Coronary artery (tissue), 2 donors: ENCODE results near the gene TMEM59L.

Experiments
- DNase-seq: peaks from one replicate; pipeline ENCODE4 v3.0.0-alpha.2; 2017; ENCODE audit warnings: low spot score
- H3K27ac ChIP-seq, 2 donors: fragments of 200-600 bp; sonication (generic); one replicate each; pipeline ENCODE4 v1.5.1; 2016 to 2019
- H3K4me3 ChIP-seq: fragments of 200-600 bp; sonication (generic); 2 replicates; pipeline ENCODE4 v1.5.1; 2016; ENCODE audit warnings: mild to moderate bottlenecking, moderate library complexity
- TF ChIP-seq, protein P1 (sequence below): fragments of 200-600 bp; sonication (generic); IDR thresholded peaks from one replicate; pipeline ENCODE4 v1.5.1; 2019; ENCODE audit warnings: antibody characterized with exemption

Gene TMEM59L

DNA sequence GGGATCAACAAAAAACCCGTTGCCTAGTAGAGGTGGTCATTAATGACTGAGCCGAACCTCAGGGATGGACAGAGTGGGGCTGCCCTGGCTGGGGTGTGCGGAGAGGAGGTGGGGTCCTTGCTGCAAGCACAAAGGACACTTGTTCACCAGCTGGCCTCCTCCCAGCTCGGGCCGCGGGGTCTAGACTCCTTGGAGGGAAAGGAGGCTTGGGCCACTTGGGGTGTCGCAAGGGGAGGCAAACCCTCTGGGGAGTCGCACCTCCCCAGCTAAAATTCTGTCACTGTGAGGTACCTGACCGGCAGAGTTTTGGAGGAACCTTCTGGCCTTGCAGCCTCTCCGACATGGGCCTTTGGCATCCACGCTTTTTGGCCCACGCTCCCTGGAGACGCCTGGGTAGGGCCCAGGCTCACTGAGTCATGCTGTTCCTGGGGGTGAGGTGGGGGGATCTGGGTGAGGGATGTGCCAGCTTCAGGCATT lies 32.4 kb downstream of the TMEM59L start:
- TF ChIP-seq, protein P1, sequence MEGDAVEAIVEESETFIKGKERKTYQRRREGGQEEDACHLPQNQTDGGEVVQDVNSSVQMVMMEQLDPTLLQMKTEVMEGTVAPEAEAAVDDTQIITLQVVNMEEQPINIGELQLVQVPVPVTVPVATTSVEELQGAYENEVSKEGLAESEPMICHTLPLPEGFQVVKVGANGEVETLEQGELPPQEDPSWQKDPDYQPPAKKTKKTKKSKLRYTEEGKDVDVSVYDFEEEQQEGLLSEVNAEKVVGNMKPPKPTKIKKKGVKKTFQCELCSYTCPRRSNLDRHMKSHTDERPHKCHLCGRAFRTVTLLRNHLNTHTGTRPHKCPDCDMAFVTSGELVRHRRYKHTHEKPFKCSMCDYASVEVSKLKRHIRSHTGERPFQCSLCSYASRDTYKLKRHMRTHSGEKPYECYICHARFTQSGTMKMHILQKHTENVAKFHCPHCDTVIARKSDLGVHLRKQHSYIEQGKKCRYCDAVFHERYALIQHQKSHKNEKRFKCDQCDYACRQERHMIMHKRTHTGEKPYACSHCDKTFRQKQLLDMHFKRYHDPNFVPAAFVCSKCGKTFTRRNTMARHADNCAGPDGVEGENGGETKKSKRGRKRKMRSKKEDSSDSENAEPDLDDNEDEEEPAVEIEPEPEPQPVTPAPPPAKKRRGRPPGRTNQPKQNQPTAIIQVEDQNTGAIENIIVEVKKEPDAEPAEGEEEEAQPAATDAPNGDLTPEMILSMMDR, result no peak
- Histone ChIP-seq H3K27ac (peak overlapping the region; percentile 74 to 89), H3K4me3 (peak overlapping the region; percentile 55)
- DNase-seq, result peak; percentile 90

DNA sequence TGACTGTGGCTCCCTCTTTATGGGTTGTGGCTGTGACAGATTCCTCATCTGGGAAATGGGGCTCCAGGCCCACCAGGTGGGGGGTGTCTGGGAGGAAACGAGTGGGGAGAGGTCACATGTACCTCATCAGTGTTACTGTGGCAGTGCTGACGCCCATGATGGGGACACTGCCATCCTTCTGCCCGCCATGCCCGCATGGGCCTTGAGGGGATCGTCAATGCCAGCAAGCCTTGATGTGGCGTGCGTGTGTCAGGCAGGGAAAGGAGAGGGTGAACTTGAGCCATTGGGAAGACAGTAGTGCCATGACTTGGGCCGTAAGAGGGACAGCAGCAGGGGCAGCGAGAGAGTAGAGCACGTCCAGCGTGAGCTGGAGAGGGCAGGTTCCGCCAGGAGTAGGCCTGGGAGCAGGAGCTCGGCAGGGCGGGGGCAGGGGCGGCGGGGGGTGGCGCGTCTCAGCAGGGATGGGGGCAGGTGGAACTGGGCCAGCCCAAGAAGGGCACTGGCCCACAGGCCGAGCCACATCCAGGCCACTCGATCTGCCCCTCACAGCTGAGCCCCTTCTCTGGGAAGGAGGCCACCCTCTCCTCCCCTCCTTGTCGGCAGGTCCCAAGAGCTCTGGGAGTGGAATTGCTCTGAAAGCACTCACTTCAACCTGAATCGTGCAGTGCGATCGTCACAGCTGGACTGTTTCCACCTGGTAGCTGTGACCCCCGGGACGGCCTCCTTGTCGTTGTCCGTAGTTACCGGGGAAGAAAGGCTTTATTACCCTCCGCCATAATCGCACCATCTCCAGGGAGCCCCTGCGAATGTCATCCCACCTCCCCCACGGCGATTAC lies 34.1 kb downstream of the TMEM59L start:
- TF ChIP-seq, protein P1, result no peak
- DNase-seq, result peak; percentile 72
- H3K4me3 ChIP-seq, result no peak overlapping the region
- peak overlapping the region; percentile 74 to 89 for H3K27ac ChIP-seq

DNA sequence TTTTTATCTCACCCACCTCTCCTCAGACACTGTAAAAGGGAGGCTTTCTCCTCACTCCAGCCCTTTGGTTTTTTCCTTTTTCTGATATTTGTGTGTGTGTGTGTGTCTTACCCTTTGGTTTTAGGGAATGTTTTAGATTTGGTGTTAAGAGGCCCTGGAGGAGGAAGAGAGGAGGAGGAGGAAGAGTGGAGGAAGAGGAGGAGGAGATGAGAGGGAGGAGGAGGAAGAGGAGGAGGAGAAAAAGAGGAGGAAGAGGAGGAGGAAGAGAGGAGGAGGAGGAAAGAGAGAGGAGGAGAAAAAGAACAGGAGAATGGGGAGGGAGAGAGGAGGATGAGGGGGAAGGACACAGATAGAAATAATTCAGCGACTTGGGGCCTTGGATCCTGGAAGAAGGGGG lies 34.7 kb downstream of the TMEM59L start:
- Histone ChIP-seq H3K27ac (peak overlapping the region; percentile 96 to 98), H3K4me3 (no peak overlapping the region)
- TF ChIP-seq, protein P1, result no peak
- no peak for DNase-seq

DNA sequence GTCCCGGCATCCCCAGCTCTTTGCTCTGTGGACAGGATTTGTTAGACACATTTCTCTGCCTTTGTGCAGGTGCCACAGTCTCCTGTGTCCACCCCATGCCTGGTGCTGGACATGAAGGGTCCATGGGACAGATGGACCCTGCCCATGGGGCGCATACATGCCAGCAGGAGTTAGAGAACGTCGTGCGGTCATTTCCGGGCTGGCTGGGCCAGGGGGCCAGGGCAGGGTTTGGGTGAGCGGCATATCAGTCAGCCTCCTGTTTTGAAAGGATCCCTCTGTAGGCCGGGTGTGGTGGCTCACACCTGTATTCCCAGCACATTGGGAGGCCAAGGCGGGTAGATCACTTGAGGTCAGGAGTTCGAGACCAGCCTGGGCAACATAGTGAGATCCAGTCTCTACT lies 35.1 kb downstream of the TMEM59L start:
- Histone ChIP-seq H3K27ac (peak overlapping the region; percentile 96 to 98), H3K4me3 (no peak overlapping the region)
- DNase-seq, result peak; percentile 72
- TF ChIP-seq, protein P1, result no peak

DNA sequence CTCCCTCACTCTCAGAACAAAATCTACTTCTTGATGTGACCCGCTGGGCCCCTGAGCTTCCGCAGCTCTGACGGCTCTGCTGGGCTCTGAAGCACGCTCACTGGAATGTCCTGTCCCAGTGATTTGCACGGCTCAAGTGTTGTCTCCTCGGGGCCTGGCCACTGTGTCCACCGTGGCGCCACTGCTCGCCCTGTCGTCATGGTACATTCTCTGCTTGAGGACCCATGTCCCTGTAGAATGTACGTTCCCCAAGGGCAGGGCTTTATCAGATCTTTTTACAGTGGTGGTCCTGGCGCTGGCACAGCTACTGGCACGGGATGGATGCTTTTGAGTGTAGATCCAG lies 36.3 kb downstream of the TMEM59L start:
- peak overlapping the region; percentile 59 for H3K4me3 ChIP-seq
- peak; percentile 86 for DNase-seq
- peak overlapping the region; percentile 96 to 98 for H3K27ac ChIP-seq
- TF ChIP-seq, protein P1, result no peak

GRCh38 chr19:18649371-18650020 lies 36.8 kb downstream of the TMEM59L start:
- Histone ChIP-seq H3K27ac (peak overlapping the region; percentile 96 to 98), H3K4me3 (peak overlapping the region; percentile 59)
- DNase-seq, result peak; percentile 87
- TF ChIP-seq, protein P1, result no peak
